Measurements from ENCODE around the gene PLBD2.

PLBD2 gene

GRCh38 chr12:113408756-113409298 lies 50.4 kb downstream of the PLBD2 start:
- intact Hi-C loops (cut with DNase I) = no loop called here
- peak in 2 of 10 donors; percentile 39 to 53 for DNase-seq

GRCh38 chr12:113409462-113410124 lies 51.2 kb downstream of the PLBD2 start:
- intact Hi-C loops (cut with DNase I) = no loop called here
- peak in 2 of 10 donors; percentile 49 to 83 for DNase-seq

- intact Hi-C loops (cut with DNase I) = no loop called here
- peak in 2 of 10 donors; percentile 25 to 57 for DNase-seq
Observed at GRCh38 chr12:113413488-113413939, 55.1 kb downstream of the PLBD2 start.

GRCh38 chr12:113414519-113415038 lies 56.2 kb downstream of the PLBD2 start:
- intact Hi-C loops (cut with DNase I) = no loop called here
- peak in 1 of 10 donors; percentile 35 for DNase-seq

- peak in 2 of 10 donors; percentile 9 to 72 for DNase-seq
- intact Hi-C loops (cut with DNase I) = no loop called here
Observed at GRCh38 chr12:113416091-113416754, 57.8 kb downstream of the PLBD2 start.

- intact Hi-C loops (cut with DNase I) = no loop called here
- DNase-seq = peak in 2 of 10 donors; percentile 40 to 67
Observed at GRCh38 chr12:113418213-113418879, 60.0 kb downstream of the PLBD2 start.

GRCh38 chr12:113420996-113421595 lies 62.7 kb downstream of the PLBD2 start:
- peak in 1 of 10 donors; percentile 74 for DNase-seq
- intact Hi-C loops (cut with DNase I) = no loop called here

- intact Hi-C loops (cut with DNase I) = no loop called here
- DNase-seq = peak in 7 of 10 donors; percentile 29 to 92 (median 37)
Observed at GRCh38 chr12:113422030-113422885, 63.9 kb downstream of the PLBD2 start, which contains the start of gene SDSL. Gene SDSL (plus strand): TSS chr12:113422380. CDS start chr12:113427983, 5,603 bp downstream.

- no peak for DNase-seq
- intact Hi-C loops (cut with DNase I) = no loop called here
Observed at GRCh38 chr12:113422886-113423669, 64.7 kb downstream of the PLBD2 start.

- DNase-seq = no peak
- intact Hi-C loops (cut with DNase I) = no loop called here
Observed at GRCh38 chr12:113424456-113424855, 66.1 kb downstream of the PLBD2 start.

GRCh38 chr12:113424915-113425823 lies 66.8 kb downstream of the PLBD2 start:
- peak in 7 of 10 donors; percentile 32 to 92 (median 67) for DNase-seq
- intact Hi-C loops (cut with DNase I) = loop anchor here (1.0 to 5.0 kb wide), 2 partner anchors 113 to 228 kb away; no protein-coding TSS in a partner anchor

GRCh38 chr12:113425960-113426453 lies 67.6 kb downstream of the PLBD2 start:
- intact Hi-C loops (cut with DNase I) = loop anchor here (1.0 to 5.0 kb wide), 2 partner anchors 114 to 229 kb away; no protein-coding TSS in a partner anchor
- no peak for DNase-seq

GRCh38 chr12:113427882-113428281 lies 69.5 kb downstream of the PLBD2 start:
- no peak for DNase-seq
- intact Hi-C loops (cut with DNase I) = loop anchor here (5.0 kb wide), 1 partner anchor 231 kb away; no protein-coding TSS in a partner anchor

- DNase-seq = no peak
- intact Hi-C loops (cut with DNase I) = loop anchor here (5.0 kb wide), 1 partner anchor 231 kb away; no protein-coding TSS in a partner anchor
Observed at GRCh38 chr12:113428482-113428881, 70.1 kb downstream of the PLBD2 start.

- intact Hi-C loops (cut with DNase I) = no loop called here
- DNase-seq = no peak
Observed at GRCh38 chr12:113432986-113433385, 74.6 kb downstream of the PLBD2 start.

- intact Hi-C loops (cut with DNase I) = no loop called here
- peak in 1 of 10 donors; percentile 79 for DNase-seq
Observed at GRCh38 chr12:113435367-113435766, 77.0 kb downstream of the PLBD2 start.

GRCh38 chr12:113436586-113436985 lies 78.2 kb downstream of the PLBD2 start:
- intact Hi-C loops (cut with DNase I) = no loop called here

More at GRCh38 chr12:113436586-113436985, 78.2 kb downstream of the PLBD2 start:
- peak in 1 of 10 donors; percentile 38 for DNase-seq
